Activated T-cell treated with anti-CD3 and anti-CD28 coated beads, Interleukin-2, amount 50 U/mL, for 4 hours (primary cell): ENCODE measurements around the gene CHRM5. TPM values are rescaled to one million over a fixed set of nuclear protein-coding genes. Genes with fewer than 3 reads are reported as not detected.
"Not testable (repeated sequence)": the region's sequence is repeated elsewhere in the genome, so short reads cannot be mapped to it uniquely, and the experiment has no call there.

Experiments
- ATAC-seq, 2 donors: fragments of 200-7000 bp; cut with Tn5 transposase; one replicate each; pipeline ENCODE4 v1.10.0; 2021
- DNase-seq: peaks from one replicate; pipeline ENCODE4 v3.0.0-alpha.2; 2020
- H3K27me3 Mint-ChIP-seq: one replicate; pipeline ENCODE4 v1.8.0; 2021; ENCODE audit warnings: low read depth, mixed read lengths
- H3K36me3 Mint-ChIP-seq: one replicate; pipeline ENCODE4 v1.8.0; 2022; ENCODE audit warnings: mixed read lengths; ENCODE audit not compliant: insufficient read depth
- H3K4me1 Mint-ChIP-seq: one replicate; pipeline ENCODE4 v1.8.0; 2021; ENCODE audit warnings: low read depth, mixed read lengths
- H3K4me3 Mint-ChIP-seq: one replicate; pipeline ENCODE4 v1.8.0; 2021; ENCODE audit warnings: mild to moderate bottlenecking, moderate library complexity, mixed read lengths
- H3K9me3 Mint-ChIP-seq: one replicate; pipeline ENCODE4 v1.8.0; 2021; ENCODE audit warnings: mixed read lengths
- total RNA-seq, 3 donors: library from RNA; stranded (reverse); gene quantifications; one replicate each; pipeline ENCODE4 v1.2.1, GENCODE V29; 2021

Gene CHRM5
- total RNA-seq, 3 donors from 2014 or later = 0.05 TPM; not detected in 2

- Mint-ChIP-seq H3K4me1 (peaks cover 19% of the 10 kb centered on the region), H3K36me3 (no peaks in the 10 kb centered on the region), H3K4me3 (peak overlapping the region; percentile 89), H3K9me3 (no peaks in the 10 kb centered on the region), H3K27me3 (no peaks in the 10 kb centered on the region)
- ATAC-seq (no peak), DNase-seq (no peak)
These were observed 71.5 kb downstream of the CHRM5 start for GRCh38 chr15:34039790-34040113.

GRCh38 chr15:34043391-34043790, 75.1 kb downstream of the CHRM5 start:
- H3K27me3 Mint-ChIP-seq = no peaks in the 10 kb centered on the region
- DNase-seq (no peak), ATAC-seq (no peak)
- no peak overlapping the region for H3K4me3 Mint-ChIP-seq
- no peaks in the 10 kb centered on the region for H3K36me3 Mint-ChIP-seq
- H3K9me3 Mint-ChIP-seq = no peaks in the 10 kb centered on the region
- H3K4me1 Mint-ChIP-seq = peaks cover 14% of the 10 kb centered on the region

GRCh38 chr15:34043813-34044212, 75.5 kb downstream of the CHRM5 start:
- Mint-ChIP-seq H3K4me1 (peaks cover 14% of the 10 kb centered on the region), H3K27me3 (no peaks in the 10 kb centered on the region), H3K9me3 (no peaks in the 10 kb centered on the region), H3K4me3 (no peak overlapping the region), H3K36me3 (no peaks in the 10 kb centered on the region)
- ATAC-seq = no peak
- no peak for DNase-seq

DNA sequence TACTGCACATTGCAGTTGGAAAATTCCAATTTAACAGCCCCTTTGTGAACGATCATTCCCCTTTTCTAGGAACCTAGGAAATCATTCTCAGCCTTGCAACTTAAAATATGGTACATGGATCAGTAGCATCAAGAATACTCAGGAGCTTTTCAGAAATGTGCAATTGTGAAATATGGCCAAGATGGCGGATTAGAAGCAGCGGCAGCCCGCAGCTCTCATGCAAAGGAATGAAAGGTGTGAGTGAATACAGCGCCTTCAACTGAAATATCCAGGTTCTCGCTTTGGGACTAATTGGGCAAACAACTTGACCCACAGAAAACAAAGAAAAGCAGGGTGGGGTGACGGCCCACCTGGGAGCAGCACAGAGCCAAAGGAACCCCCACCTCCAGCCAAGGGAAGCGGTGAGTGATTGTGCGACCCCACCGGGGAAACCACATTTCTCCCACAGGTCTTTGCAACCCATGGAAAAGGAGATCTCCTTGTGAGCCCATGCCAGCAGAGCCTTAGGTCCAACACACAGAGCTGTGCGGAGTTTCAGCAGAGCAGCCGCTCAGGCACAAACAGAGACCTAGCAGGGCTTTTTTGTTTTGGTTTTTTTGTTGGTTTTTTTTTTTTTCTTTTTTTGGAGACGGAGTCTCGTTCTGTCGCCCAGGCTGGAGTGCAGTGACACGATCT, 78.3 kb downstream of the CHRM5 start:
- Mint-ChIP-seq H3K27me3 (no peaks in the 10 kb centered on the region), H3K9me3 (peaks cover 22% of the 10 kb centered on the region), H3K4me1 (no peaks in the 10 kb centered on the region)

DNA sequence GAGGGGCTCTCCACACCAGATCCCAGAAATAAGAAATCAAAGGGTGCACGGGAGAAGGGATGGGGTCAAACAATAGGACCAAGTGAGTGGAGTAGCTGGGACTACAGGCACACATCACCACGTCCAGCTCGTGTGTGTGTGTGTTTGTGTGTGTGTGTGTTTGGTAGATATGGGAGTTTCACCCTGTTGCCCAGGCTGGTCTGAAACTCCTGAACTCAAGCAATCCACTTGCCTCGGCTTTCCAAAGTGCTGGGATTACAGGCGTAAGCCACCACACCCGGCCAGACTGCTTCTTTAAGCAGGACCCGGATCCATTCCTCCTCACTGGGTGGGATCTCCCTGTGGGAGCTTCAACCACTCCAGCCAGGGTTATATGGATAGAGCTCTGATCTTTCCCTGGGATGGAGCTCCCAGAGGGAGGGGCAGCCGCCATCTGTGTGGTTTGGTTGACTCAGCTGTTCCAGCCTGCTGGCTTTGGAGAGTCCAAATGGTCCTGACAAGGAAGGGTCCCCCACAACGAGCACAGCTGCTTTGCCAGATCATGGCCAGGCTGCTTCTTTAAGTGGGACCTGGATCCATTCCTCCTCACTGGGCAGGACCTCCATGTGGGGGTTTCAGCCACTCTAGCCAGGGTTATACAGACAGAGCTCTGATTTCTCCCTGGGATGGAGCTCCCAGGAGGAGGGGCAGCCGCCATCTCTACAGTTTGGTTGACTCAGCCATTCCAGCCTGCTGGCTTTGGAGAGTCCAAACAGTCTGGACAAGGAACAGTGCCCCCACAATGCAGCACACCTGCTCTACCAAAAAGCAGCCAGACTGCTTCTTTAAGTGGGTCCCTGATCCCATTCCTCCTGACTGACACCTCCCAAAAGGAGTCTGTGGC, 79.8 kb downstream of the CHRM5 start:
- peaks cover 23% of the 10 kb centered on the region for H3K9me3 Mint-ChIP-seq
- H3K4me3 Mint-ChIP-seq = no peak overlapping the region
- H3K27me3 Mint-ChIP-seq = no peaks in the 10 kb centered on the region
- no peak for DNase-seq
- peaks cover 17% of the 10 kb centered on the region for H3K36me3 Mint-ChIP-seq
- H3K4me1 Mint-ChIP-seq = no peaks in the 10 kb centered on the region
- ATAC-seq = no peak

More for the DNA sequence above, 78.3 kb downstream of the CHRM5 start:
- ATAC-seq (no peak), DNase-seq (no peak)
- Mint-ChIP-seq H3K4me3 (no peak overlapping the region), H3K36me3 (peaks cover 13% of the 10 kb centered on the region)

GRCh38 chr15:34049112-34049511, 80.8 kb downstream of the CHRM5 start:
- no peak overlapping the region for H3K4me3 Mint-ChIP-seq
- no peaks in the 10 kb centered on the region for H3K4me1 Mint-ChIP-seq
- H3K36me3 Mint-ChIP-seq = peaks cover 17% of the 10 kb centered on the region
- H3K9me3 Mint-ChIP-seq = peaks cover 23% of the 10 kb centered on the region
- ATAC-seq (no peak), DNase-seq (no peak)
- H3K27me3 Mint-ChIP-seq = no peaks in the 10 kb centered on the region

- not testable (repeated sequence) for ATAC-seq, H3K27me3 Mint-ChIP-seq, DNase-seq, H3K4me3 Mint-ChIP-seq, H3K4me1 Mint-ChIP-seq
- peaks cover 17% of the 10 kb centered on the region for H3K36me3 Mint-ChIP-seq
- peaks cover 23% of the 10 kb centered on the region for H3K9me3 Mint-ChIP-seq
These were observed 82.1 kb downstream of the CHRM5 start for GRCh38 chr15:34050385-34050784.

DNA sequence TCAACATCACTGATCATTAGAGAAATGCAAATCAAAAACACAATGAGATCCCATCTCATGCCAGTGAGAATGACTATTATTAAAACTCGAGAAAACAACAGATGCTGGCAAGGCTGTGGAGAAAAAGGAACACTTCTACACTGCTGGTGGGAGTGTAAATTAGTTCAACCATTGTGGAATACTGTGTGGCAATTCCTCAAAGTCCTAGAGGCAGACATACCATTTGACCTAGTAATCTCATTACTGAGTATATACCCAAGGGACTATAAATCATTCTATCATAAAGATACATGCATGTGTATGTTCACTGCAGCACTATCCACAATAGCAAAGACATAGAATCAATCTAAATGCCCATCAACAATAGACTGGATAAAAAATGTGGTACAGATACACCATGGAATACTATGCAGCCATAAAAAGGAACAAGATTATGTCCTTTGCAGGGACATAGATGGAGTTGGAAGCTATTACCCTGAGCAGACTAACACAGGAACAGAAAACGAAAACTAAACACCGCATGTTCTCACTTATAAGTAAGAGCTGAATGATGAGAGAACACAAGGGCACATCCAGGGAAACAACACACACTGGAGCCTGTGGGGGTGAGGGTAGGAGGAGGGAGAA, 85.9 kb downstream of the CHRM5 start:
- Mint-ChIP-seq H3K4me3 (no peak overlapping the region), H3K27me3 (no peaks in the 10 kb centered on the region), H3K9me3 (peaks cover 20% of the 10 kb centered on the region), H3K4me1 (no peaks in the 10 kb centered on the region), H3K36me3 (peaks cover 15% of the 10 kb centered on the region)
- DNase-seq (no peak), ATAC-seq (no peak)

DNA sequence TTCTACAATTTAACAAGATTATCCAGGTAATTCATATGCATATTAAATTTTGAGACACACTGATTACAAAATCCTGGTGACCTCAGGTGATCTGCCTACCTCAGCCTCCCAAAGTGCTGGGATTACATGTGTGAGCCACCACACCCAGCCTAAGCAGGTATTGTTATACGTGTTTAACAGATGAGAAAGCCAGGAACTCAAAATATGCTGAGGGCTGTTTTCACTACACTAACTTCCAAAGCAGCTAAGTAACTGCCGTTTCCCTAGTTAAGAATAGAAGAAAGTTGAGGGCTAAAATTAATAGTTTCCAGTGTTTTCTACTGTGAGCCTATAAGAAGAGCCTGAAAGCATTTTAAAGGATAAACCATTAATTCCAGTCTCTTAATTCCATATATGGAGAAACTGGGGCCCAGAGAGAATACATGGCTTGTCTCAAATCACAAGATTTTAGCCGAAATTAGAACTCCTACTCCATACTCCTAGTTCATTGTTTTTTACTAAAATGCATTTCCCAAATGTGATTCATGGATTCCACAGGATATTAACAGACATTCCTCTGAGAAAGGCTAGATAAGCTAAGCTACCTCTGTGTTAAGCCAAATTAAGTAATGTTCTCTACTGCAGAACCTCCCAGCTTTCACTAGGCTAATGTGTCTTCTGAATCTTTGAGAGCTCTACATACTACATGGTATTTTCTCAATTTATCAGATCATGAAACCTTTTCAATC, 87.7 kb downstream of the CHRM5 start:
- DNase-seq (no peak), ATAC-seq (no peak)
- Mint-ChIP-seq H3K27me3 (no peaks in the 10 kb centered on the region), H3K4me1 (no peaks in the 10 kb centered on the region), H3K4me3 (no peak overlapping the region), H3K9me3 (peaks cover 7% of the 10 kb centered on the region), H3K36me3 (peaks cover 9% of the 10 kb centered on the region)

DNA sequence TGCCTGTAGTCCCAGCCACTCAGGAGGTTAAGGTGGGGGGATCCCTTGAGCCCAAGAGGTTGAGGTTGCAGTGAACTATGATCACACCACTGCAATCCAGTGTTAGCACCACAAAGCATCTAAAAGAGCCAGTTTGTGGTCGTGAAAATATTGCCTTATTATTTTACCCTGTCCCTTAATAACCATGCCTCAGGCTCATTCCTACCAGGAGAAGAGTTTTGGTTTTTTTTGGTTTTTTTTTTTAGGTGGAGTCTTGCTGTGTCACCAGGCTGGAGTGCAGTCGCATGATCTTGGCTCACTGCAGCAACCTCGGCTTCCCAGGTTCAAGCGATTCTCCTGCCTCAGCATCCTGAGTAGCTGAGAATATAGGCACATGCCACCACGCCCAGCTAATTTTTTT, 88.6 kb downstream of the CHRM5 start:
- no peaks in the 10 kb centered on the region for H3K9me3 Mint-ChIP-seq
- DNase-seq = no peak
- H3K27me3 Mint-ChIP-seq = no peaks in the 10 kb centered on the region
- H3K4me1 Mint-ChIP-seq = peaks cover under 1% of the 10 kb centered on the region
- H3K4me3 Mint-ChIP-seq = no peak overlapping the region
- peaks cover 3% of the 10 kb centered on the region for H3K36me3 Mint-ChIP-seq
- ATAC-seq = no peak

DNA sequence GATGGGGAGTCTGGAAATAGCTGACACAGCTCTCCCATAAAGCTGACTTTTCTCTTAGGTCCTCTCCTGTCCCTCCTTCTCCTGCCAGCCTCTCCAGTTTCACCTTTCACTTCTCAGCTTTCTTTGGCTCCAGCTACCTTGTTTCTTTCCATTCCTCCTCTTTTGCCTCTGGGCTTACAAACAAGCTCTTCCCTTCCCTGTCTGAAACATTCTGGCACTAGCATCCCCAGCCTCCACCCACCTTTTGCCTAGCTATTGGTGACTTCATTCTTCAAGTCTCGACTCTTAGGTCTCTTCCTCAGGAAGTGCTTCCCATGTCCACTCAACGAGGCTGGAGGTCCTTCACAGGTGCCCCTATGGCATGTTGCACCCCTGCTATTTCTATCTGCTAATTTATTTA, 91.2 kb downstream of the CHRM5 start:
- DNase-seq (no peak), ATAC-seq (no peak)
- Mint-ChIP-seq H3K27me3 (no peaks in the 10 kb centered on the region), H3K9me3 (no peaks in the 10 kb centered on the region), H3K4me1 (peaks cover 3% of the 10 kb centered on the region), H3K36me3 (no peaks in the 10 kb centered on the region), H3K4me3 (no peak overlapping the region)

DNA sequence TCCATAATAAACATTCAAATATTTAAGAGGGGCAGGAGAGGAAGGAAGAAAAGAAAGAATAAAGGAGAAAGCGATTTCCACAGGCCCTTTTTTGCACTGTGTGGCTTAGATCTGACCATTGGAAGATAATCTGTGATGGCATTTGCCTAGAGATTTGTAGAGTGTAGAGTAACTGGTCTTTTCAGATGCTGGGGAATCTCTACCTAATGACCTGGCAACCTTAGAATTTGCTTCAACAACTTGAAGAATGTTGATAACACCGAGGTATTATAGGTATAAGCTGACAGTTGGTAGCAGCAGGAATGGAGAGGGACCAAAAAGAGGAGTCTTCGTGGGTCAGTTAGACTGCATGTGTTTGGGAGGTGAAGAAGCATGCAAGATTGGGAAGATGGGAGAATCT, 91.6 kb downstream of the CHRM5 start:
- Mint-ChIP-seq H3K9me3 (no peaks in the 10 kb centered on the region), H3K27me3 (no peaks in the 10 kb centered on the region), H3K4me3 (no peak overlapping the region), H3K4me1 (peaks cover 3% of the 10 kb centered on the region), H3K36me3 (no peaks in the 10 kb centered on the region)
- DNase-seq = no peak
- ATAC-seq = no peak

- Mint-ChIP-seq H3K27me3 (no peaks in the 10 kb centered on the region), H3K36me3 (no peaks in the 10 kb centered on the region), H3K9me3 (no peaks in the 10 kb centered on the region), H3K4me3 (no peak overlapping the region), H3K4me1 (peaks cover 3% of the 10 kb centered on the region)
- DNase-seq = no peak
- ATAC-seq = no peak
These were observed 96.1 kb downstream of the CHRM5 start for GRCh38 chr15:34064438-34064837.

DNA sequence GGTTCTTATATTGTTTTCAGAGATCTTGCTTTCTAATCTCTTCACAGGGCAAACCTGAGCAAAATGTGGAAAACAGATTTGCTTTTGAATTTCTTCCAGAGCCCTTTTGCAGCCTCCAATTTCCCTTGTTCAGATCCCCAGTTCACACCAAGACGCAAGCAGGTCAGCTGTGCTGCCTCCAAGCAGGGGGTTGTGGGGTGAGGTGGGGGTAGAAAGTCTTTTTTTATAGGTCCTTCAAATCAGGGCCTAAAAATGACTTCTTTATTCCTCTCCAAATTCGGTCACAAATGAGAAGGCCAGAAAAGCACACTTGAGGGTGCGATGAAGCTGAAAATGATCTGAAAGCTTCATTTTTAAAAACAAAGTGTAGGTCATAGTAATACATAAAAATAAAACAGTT, 97.0 kb downstream of the CHRM5 start:
- Mint-ChIP-seq H3K9me3 (no peaks in the 10 kb centered on the region), H3K4me1 (peaks cover 3% of the 10 kb centered on the region), H3K27me3 (no peaks in the 10 kb centered on the region), H3K4me3 (no peak overlapping the region), H3K36me3 (no peaks in the 10 kb centered on the region)
- no peak for DNase-seq
- ATAC-seq = no peak
